GM18861 (cell line): ENCODE data around the gene CDIP1.
A peak's percentile ranks its signal among the peaks of the same experiment; 100 is the strongest.

Experiments
- ATAC-seq: cut with Tn5 transposase; IDR thresholded peaks from one replicate; pipeline ENCODE4 v1.9.1; 2021; ENCODE audit not compliant: unreplicated experiment

Gene CDIP1

DNA sequence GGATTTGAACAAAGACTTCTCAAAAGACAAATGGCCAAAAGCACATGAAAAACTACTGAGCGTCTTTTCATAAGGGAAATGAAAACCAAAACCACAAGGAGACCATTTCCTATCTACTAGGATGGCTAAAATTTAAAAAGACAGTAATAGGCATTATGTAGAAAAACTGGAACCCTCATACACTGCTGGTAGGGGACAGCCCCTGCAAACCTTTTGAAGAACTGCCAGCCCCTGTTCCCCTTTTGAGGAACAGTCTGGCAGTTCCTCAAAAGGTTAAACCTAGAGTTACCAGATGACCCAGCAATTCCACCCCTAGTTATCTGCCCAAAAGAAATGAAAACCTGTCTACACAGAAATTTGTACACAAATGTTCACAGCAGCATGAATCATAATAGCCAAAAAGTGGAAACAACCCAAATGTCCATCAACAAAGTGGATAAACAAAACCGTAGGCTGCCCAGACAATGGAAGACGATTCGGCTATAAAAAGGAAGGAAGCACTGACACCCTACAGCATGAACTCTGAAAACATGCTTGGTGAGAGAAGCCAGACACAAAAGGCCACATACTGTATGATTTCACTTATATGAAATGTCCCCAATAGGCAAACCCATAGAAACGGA, 22.9 kb downstream of the CDIP1 start:
- peak; percentile 59 for ATAC-seq

DNA sequence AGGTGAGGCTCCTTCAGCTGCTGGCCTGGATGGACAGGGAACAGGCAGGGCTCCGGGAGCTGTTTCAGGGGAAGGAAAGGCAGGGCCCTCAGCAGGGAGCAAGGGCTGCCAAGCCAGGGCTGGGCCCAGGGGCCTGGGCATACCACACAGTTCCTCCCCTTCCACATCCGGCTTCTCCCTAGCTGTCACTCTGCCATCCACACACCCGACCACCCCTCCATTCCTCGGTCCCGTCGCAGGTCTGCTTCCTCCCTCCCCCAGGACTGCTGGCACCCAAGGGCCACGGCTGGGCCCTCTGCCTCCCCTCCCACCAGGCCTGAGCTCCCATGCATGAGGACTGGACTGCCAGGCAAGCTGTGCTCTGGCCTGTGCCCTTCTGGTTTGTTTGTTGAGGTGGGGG, 24.0 kb downstream of the CDIP1 start:
- no peak for ATAC-seq

DNA sequence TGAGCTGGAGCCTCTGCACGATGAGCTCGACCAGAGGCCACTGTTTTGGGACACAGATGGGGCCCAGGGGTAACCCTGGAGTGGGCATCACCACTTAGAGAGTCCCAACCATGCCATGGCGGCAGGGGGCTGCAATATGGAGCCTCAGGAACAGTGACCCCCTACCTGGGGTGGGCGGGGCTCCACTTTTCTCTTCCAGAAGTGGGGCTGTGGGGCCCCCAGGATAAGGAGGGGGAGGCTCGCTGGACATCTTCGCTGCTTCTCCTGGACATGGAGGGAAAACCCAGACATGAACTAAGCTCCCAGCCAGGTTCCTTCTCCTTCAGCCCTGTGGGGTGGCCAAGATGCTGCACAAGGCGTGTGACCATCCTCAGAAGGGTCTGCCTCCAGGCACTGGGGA, 24.7 kb downstream of the CDIP1 start:
- no peak for ATAC-seq

DNA sequence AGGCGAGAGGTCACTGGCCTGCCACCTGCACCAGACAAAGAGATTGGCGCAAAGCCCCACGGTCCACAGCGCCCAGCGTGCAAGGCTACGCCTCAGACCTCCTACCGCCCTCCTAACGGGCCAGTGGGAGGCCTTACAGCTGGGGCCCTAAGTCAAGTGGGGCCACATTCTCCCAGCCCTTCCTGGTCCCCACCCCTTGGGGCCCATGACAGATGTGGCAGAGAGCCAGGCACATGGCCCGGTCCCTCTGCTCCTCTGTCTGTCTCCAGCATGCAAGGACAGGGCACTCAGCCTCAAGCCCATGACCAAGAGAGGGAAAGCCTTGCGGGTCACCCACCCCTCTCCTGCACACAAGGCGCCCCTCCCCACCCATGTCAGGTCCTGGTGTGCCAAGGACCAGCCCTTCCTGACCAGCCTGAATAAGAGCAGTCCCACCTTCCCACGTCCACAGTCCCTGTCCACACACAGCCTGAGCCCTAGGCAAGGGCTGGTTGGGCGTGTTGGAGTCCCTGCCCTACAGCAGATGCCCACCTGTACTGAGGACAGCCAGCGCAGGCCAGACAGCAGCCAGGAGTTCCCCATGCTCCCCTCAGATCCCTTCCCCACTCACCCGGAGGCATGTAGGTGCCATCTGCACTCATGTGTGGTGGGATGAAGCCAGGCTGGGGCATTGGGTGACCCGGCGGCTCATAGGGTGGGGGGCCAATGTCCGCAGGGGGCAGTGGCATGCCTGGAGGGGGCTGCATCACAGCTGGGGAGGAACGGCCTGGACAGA, 25.3 kb downstream of the CDIP1 start:
- ATAC-seq = no peak

DNA sequence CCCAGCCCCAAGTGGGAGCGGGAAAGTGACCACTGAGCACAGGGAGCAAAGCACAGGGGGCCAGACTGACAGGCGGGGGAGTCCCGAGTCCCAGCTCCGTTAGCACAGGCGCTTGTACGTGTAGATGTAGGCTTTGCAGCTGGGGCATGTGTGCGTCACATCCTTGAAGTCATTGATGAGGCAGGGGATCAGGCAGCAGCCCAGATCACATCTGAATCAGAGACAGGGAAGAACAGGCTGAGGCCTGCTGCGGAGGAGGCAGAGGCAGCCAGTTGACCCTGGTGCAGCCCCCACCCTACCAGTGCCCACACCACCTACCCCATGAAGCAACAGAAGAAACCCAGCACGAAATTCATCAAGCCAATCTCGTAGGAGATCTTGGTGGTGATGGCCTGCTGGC, 26.1 kb downstream of the CDIP1 start:
- ATAC-seq = no peak

DNA sequence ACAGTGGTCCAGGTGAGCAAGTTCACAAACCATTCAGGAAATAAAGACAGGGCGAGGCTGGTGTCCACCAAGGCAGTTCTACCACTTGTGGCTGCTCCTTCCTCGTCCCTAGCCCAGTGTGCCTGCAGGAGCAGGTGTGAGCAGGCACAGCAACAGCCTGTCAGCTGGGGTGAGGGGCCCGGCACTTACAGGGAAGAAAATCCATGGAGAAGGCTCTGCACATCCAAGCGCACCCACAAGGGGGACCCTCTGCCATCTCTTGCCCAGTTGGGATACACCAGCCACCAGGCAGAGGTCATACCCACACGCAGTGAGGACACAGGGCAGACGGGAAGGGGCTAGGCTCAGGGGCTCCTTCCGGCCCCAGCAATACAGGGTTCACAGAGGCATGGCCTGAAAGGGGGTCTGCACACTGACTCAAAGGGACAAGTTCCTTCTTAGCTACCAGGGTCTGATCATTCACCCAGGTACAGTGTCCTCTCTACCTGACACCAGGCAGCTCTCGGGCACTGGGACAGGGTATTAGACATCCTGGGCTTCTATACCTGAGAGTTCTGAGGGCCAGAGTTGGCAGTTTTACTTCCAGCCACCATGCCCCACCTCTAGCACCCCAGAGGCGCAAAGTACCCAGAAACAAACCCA, 27.0 kb downstream of the CDIP1 start:
- no peak for ATAC-seq

DNA sequence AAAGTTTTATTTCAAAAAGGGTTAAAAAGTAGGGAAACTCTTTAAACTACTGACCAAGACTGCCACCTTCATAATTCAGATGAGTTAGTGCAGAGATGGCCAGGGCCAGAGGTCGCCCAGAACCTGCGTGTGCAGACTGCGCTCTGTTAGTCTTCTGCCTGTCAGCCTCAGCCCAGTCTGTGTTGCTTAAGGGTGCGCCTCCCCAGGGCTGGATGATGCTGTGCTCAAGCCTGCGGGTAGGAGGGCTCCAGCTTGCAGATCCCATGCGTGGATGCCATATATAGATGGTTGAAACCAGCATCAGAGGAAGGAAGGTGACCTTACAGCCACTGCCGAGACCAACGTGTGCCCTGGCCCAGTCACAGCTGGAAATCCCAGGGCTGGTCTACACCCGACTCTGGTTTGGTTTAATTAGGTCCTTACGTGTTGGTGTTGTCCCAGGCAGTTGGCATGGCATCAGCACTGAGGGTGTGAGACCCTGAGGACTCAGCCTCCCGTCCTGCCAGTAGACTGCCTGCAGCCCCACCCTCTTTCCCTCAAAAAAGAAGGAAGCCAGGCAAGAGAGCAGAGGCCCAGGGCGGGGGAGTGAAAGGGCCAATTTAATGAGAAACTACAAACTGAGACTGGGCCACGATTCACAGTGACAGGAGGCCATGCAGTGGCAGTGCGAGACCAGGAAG, 27.7 kb downstream of the CDIP1 start:
- no peak for ATAC-seq

DNA sequence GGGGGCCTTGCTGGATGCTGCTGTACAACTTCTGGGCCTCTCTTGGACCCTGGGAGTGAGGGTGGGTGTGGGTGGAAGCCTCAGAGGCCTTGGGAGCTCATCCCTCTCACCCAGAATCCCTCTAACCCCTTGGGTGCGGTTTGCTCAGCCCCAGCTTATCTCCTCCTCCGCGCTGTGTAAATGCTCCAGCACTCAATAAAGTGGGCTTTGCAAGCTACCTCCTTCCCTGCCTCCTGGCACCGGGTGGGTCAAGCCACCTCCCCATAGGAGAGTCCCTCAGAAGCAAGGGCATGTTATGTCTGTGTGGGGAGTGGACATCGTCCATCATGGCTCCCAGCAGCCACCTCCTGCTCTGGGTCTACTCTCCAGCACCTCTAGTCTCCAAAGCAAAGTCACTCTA, 28.4 kb downstream of the CDIP1 start:
- no peak for ATAC-seq

DNA sequence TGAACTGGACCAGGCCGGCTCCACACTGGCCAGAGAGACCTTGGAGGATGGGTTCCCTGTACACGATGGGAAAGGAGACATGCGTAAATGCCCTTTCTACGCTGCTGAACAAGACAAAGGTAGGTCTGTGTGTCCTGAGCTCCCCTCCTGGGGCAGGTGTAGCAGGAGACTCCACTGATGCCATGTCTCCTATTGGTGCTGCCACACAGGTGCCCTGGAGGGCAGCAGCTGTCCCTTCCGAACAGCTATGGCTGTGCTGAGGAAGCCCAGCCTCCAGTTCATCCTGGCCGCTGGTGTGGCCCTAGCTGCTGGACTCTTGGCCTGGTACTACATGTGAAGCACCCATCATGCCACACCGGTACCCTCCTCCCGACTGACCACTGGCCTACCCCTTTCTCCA, 29.2 kb downstream of the CDIP1 start:
- ATAC-seq = no peak

DNA sequence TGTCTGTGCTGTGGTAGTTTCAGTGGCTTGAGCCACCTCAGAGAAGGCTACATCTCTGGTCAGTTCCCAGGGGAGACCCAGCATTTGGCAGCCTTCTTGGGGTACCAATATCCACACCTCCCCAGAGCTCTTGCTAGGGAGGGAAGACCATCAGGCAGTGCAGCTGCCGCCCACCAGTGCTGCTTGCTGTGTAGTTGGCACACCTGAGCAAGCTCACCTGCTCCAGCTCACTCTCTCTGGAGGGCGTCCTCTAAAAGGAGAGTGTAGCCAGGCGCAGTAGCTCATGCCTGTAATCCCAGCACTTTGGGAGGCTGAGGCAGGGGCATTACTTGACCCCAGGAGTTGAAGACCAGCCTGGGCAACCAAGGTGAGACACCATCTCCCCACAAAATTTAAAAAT, 29.8 kb downstream of the CDIP1 start:
- ATAC-seq = no peak

DNA sequence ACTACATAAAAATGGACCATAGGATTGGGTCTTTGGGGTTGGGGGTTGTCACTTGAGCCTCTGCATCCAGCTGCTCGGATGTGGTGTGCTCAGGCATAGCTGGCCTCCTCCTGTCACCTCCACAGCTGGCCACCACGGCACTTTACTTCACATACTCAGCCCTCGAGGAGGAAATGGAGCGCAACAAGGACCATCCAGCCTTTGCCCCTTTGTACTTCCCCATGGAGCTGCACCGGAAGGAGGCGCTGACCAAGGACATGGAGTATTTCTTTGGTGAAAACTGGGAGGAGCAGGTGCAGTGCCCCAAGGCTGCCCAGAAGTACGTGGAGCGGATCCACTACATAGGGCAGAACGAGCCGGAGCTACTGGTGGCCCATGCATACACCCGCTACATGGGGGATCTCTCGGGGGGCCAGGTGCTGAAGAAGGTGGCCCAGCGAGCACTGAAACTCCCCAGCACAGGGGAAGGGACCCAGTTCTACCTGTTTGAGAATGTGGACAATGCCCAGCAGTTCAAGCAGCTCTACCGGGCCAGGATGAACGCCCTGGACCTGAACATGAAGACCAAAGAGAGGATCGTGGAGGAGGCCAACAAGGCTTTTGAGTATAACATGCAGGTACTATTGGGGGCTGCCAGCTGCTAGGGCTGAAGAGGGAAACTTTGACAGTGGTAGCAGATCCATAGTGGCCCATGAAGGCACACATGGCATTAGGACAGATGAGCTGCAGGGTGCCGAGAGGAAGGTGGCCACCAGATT, 30.8 kb downstream of the CDIP1 start:
- no peak for ATAC-seq

DNA sequence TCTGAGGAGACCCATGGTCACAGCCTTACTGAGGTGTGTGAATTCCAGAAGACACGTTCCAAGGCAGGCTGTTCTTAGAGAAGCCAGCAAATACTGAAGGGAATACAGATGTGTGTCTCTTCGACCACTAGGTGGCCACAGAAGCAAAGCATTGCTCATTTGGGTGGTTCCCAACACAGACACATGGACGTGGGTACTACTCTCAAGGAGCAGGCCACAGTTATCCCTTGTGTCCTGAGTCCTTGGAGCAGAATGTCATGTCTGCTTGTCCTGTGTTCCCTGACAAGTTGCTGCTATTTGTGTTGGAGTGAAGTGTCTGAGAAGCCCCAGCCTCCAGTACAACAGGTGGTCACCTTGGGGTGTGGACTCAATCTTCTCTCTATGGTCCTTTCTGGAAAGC, 32.1 kb downstream of the CDIP1 start:
- no peak for ATAC-seq

DNA sequence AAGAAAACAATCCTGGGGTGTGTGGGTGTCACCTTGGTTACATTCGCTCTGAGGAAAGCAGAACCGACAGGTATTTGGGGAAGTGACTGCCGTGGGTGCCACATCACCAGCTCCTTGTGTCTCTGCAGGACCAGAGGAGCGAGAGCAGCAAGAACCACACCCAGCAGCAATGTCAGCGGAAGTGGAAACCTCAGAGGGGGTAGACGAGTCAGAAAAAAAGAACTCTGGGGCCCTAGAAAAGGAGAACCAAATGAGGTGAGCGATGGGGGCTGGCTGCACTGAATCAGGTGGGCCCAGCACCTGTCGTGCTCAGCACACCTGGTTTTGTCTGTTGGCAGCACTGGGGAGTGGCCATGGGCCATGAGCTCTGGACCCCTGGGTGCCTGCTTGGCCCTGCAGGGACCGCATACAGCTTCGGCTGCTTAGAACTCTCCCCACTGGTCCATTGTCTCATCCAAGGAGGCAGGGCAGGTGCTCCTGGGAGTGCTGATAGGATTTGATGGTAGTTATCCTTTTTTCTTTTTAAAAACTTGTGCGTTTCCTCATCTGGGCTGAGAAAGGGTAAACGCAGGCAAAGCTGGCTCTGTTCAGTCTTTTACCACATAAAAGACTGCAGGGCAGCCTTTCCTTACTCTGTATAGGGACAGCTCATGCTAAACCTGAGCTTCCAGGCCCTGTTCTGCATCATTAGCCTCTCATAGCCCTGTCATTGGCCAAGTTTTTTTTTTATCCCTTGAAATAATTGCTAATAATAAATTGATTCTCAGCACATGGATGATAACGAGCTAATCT, 33.0 kb downstream of the CDIP1 start:
- peak; percentile 67 for ATAC-seq

DNA sequence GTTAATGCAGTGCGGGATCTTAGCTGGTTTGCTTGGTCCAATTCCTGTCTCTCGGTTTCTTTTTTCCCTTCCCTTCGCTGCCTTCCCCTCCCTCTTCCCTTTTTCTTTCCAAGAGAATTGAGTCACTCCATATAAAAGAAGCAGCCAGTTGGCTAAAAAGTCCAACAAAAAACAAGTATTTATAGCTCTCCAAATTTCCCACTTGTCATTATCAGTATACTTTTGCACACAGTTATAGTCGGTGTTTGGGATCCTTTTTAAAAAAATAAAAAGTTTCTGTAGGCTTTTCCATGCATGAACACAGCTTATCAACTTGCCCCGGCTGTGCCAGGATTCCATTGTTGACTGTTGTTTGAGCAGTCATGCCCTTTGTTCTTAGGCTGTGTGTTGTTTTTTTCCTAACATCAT, 37.5 kb downstream of the CDIP1 start:
- ATAC-seq = no peak

DNA sequence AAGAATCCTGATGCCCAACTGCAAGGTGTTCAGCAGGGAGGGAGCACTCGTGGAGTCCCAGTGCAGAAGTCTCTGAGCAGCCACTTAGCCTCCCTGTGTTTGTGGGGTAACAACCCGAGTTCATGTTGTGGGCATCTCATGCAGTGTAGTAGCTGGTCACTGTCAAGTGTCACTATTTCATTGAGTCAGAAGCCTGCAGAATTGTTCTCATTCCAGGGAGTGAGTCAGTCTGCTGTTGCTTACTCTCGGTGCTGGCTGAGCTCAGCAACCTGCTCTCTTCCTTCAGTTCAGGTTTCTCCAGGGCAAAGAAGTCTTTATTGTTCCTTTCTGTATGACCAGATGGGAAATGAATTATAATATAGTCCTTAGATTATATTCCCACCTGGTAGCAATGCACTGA, 38.3 kb downstream of the CDIP1 start:
- ATAC-seq = no peak

DNA sequence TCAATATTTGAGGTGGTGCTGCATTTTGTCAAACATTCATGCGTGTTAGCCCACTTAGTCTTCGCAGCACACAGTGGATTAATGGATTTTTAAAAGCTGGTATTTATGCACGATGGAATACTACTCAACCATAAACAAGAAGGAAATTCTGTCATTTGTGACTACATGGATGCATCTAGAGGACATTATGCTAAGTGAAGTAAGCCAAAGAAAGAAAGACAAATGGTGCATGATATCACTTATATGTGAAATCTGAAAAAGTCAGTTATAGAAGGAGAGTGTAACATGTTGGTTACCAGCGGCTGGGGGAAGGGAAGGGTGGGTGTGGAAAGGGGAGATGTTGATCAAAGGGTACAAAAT, 39.4 kb downstream of the CDIP1 start:
- ATAC-seq = no peak

DNA sequence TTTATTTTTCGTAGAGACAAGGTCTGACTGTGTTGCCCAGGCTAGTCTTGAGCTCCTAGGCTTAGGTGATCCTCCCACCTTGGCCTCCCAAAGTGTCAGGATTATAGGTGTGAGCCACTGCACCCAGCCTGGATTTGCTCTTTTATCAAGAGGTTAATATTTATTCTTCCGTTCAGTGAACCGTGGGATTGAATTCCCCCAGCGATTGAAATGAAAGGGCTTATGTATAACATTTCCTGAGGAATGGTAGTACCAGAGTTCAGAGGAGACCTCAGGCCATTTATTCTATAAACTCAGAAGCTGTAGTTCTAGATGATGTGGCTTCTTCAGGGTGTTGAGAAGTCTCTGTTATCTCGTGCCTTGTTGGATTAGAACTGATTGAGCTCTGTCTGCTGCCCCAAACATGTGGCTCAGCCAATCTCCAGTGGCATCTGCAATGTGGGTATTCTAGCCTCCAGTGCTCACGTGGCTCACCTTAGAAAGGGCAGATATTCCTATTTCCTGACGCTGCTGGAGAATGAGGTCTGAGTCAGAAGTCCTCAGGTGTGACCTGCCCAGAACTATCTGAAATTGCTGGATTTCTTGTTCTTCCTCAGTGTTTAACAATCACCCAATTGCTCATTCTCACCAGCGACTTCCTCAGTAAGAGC, 39.9 kb downstream of the CDIP1 start:
- no peak for ATAC-seq

DNA sequence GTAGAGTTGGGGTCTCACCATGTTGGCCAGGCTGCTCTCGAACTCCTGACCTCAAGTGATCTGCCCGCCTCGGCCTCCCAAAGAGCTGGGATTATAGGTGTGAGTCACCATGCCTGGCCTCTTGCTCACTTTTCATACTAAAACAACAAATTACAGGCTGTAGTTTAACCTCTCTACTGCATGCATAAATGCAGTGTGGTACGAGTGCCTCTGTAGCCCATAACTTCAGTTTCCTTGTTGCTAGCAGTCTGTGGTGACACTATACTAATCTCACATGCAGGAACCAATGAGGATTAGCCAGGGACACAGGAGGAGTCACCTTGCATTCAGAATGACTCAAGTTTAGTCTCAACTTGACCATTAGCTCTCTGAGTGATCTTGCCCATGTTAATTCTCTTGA, 42.3 kb downstream of the CDIP1 start:
- ATAC-seq = no peak

DNA sequence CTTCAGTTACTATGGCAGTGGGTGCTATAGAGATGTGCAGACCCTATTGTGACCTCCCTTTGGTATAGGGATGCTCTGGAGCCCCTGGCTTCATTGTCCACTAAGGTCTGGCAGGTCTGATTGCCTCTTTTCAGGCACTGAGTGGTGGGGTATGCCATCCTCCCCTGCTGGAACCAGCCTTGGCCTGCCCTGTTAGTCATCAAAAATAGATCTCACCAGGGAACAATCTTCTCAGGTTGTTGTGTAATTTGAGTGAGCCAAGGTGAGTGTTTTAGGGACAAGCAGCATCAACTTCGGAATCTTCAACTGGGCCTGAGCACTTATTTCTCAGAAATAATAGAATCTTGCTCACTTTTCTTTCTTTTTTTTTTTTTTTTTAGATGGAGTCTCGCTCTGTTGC, 42.8 kb downstream of the CDIP1 start:
- no peak for ATAC-seq
